GM18505 (cell line): ENCODE data around the gene NUP88.

ENCODE experiments used
- ATAC-seq: cut with Tn5 transposase; IDR thresholded peaks from one replicate; pipeline ENCODE4 v1.9.1; 2021; ENCODE audit not compliant: unreplicated experiment
- POLR2A ChIP-seq: IDR thresholded peaks from 4 replicates; pipeline ENCODE4 v1.6.1; 2011; ENCODE audit warnings: borderline replicate concordance; ENCODE audit not compliant: insufficient read depth, insufficient read length; ENCODE audit errors: extremely low read depth

NUP88 gene

GRCh38 chr17:5396612-5397011, 22.9 kb downstream of the NUP88 start:
- TF ChIP-seq POLR2A, result no peak
- ATAC-seq, result no peak

- no peak for TF ChIP-seq POLR2A
- no peak for ATAC-seq
Measured at GRCh38 chr17:5391678-5392077, 27.8 kb downstream of the NUP88 start.

- TF ChIP-seq POLR2A, result no peak
- ATAC-seq, result no peak
Measured at GRCh38 chr17:5381542-5381941, 37.9 kb downstream of the NUP88 start.

GRCh38 chr17:5380491-5381135, 38.8 kb downstream of the NUP88 start:
- no peak for ATAC-seq
- TF ChIP-seq POLR2A, result peak; percentile 12

GRCh38 chr17:5379351-5380107, 39.9 kb downstream of the NUP88 start:
- TF ChIP-seq POLR2A, result peak; percentile 2
- ATAC-seq, result no peak

GRCh38 chr17:5378566-5379207, 40.8 kb downstream of the NUP88 start:
- ATAC-seq, result no peak
- no peak for TF ChIP-seq POLR2A

GRCh38 chr17:5373112-5373511, 46.4 kb downstream of the NUP88 start:
- no peak for TF ChIP-seq POLR2A
- peak; percentile 62 for ATAC-seq

GRCh38 chr17:5370411-5370810, 49.1 kb downstream of the NUP88 start:
- TF ChIP-seq POLR2A, result no peak
- ATAC-seq, result no peak

- ATAC-seq, result no peak
- no peak for TF ChIP-seq POLR2A
Measured at GRCh38 chr17:5365831-5366230, 53.6 kb downstream of the NUP88 start.

GRCh38 chr17:5364696-5365095, 54.8 kb downstream of the NUP88 start:
- no peak for TF ChIP-seq POLR2A
- no peak for ATAC-seq

- TF ChIP-seq POLR2A, result no peak
- no peak for ATAC-seq
Measured at GRCh38 chr17:5364156-5364555, 55.3 kb downstream of the NUP88 start.

GRCh38 chr17:5362162-5362811, 57.2 kb downstream of the NUP88 start:
- no peak for ATAC-seq
- TF ChIP-seq POLR2A, result no peak

- ATAC-seq, result no peak
- TF ChIP-seq POLR2A, result no peak
Measured at GRCh38 chr17:5361426-5361825, 58.0 kb downstream of the NUP88 start.
